Activated CD4-positive, alpha-beta memory T cell treated with anti-CD3 and anti-CD28 coated beads, Interleukin-2, amount 10 ng/mL, durations not matched to agents 7 days and 5 days (primary cell): ENCODE results near the gene RAD51B. TPM values are rescaled to one million over a fixed set of nuclear protein-coding genes. Genes with fewer than 3 reads are reported as not detected.

Experiments used
- CTCF ChIA-PET: fragments of 350-600 bp; sonication (Branson Sonifier 250); formaldehyde crosslinking; loops from one replicate; lab custom pipeline; 2021; ENCODE audit warnings: antibody characterized with exemption, inconsistent platforms; lab: Charles Lee
- POLR2A ChIA-PET: fragments of 350-600 bp; sonication (Branson Sonifier 250); formaldehyde crosslinking; loops from one replicate; lab custom pipeline; 2021; ENCODE audit warnings: antibody characterized with exemption; lab: Charles Lee
- DNase-seq: peaks from one replicate; pipeline ENCODE4 v3.0.0-alpha.2; 2020
- H3K27ac Mint-ChIP-seq: one replicate; pipeline ENCODE4 v1.8.0; 2021; ENCODE audit warnings: mild to moderate bottlenecking, mixed read lengths
- H3K27me3 Mint-ChIP-seq: one replicate; pipeline ENCODE4 v1.8.0; 2021; ENCODE audit warnings: mixed read lengths
- H3K36me3 Mint-ChIP-seq: one replicate; pipeline ENCODE4 v1.8.0; 2021; ENCODE audit warnings: low read depth, mixed read lengths
- H3K4me1 Mint-ChIP-seq: one replicate; pipeline ENCODE4 v1.8.0; 2021; ENCODE audit warnings: mixed read lengths
- H3K4me3 Mint-ChIP-seq: one replicate; pipeline ENCODE4 v1.8.0; 2021; ENCODE audit warnings: mild to moderate bottlenecking, mixed read lengths
- H3K9me3 Mint-ChIP-seq: one replicate; pipeline ENCODE4 v1.8.0; 2021; ENCODE audit warnings: mixed read lengths
- total RNA-seq, 2 experiments: library from RNA; stranded (reverse); gene quantifications; one replicate each; pipeline ENCODE4 v1.2.3, GENCODE V29; 2021

Gene RAD51B
- total RNA-seq, 2 experiments from 2014 or later, result 33.1 to 40.8 TPM

DNA sequence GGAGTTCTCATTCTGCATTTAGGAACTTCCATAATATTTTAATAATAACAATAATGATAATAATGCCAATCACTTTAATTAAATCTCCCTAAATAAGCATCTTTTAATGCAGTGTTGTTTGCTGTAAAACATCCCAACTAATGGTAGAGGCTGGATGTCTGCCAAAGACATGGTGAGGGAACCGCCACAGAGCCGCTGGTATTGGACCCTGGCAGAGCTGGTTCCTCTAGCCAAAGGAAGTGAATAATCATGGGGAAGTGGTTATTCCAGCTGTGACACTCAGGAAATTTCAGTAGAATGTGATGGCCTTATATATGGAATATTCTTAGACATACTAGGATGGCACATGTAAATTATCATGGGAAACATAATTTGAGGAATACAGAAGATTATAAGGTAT lies 490.0 kb downstream of the RAD51B start:
- POLR2A ChIA-PET, result no interaction called here
- Mint-ChIP-seq H3K27ac (no peak overlapping the region), H3K9me3 (no peaks in the 10 kb centered on the region), H3K4me1 (peaks cover 14% of the 10 kb centered on the region), H3K36me3 (peaks cover 4% of the 10 kb centered on the region), H3K4me3 (no peak overlapping the region), H3K27me3 (no peaks in the 10 kb centered on the region)
- no peak for DNase-seq
- CTCF ChIA-PET, result no interaction called here

DNA sequence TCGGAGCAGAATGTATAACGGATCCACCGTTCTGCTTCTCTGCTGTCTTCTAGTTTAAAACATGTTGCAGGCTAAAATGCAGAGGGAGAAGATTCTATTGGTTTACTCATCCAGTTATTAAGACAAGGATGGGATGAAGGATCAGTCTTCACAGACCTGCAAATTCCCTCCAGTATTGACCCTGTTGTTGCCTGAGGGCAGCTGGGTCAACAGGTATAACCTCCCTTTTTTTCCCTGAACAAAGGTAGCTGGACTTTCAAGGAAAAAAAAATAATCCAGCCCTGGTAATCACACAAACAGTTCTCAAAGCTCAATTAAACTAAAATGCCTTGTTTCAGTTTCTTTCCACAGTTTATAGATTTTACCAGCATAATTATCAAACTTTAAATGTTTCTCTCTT lies 492.7 kb downstream of the RAD51B start:
- CTCF ChIA-PET, result no interaction called here
- Mint-ChIP-seq H3K9me3 (no peaks in the 10 kb centered on the region), H3K4me1 (peaks cover 14% of the 10 kb centered on the region), H3K27me3 (no peaks in the 10 kb centered on the region), H3K27ac (no peak overlapping the region), H3K4me3 (no peak overlapping the region), H3K36me3 (peaks cover 4% of the 10 kb centered on the region)
- POLR2A ChIA-PET, result interaction anchor here (1.0 to 1.4 kb wide), 2 partner anchors 14 to 483 kb away, joined by 3 read pairs; no protein-coding TSS in a partner anchor
- no peak for DNase-seq

- Mint-ChIP-seq H3K36me3 (peaks cover 4% of the 10 kb centered on the region), H3K27me3 (no peaks in the 10 kb centered on the region), H3K27ac (no peak overlapping the region), H3K9me3 (no peaks in the 10 kb centered on the region), H3K4me1 (peaks cover 14% of the 10 kb centered on the region), H3K4me3 (no peak overlapping the region)
- DNase-seq, result no peak
- ChIA-PET CTCF (no interaction called here), POLR2A (interaction anchor here (1.0 to 1.4 kb wide), 2 partner anchors 15 to 482 kb away, joined by 3 read pairs; no protein-coding TSS in a partner anchor)
These were observed 493.5 kb downstream of the RAD51B start for GRCh38 chr14:68312884-68313610.

DNA sequence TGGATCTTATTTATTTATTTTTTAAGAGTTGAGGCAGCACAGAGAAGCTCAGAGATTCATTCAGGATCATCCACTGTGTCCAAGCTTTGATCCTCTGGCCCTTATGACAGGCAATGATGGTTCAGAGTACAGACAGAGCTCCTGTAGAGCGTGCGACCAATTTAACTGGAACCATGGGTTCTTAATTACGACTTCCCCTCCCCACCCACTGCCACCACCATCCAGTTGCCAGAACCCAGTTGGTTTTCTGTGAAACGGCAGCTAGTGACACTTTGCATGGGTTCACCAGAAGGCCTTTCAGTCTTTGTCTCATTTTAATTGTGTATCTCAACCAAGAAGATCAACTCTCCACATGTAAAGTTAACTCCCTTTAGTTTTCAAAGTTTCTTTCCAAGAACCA lies 495.1 kb downstream of the RAD51B start:
- Mint-ChIP-seq H3K27ac (no peak overlapping the region), H3K9me3 (no peaks in the 10 kb centered on the region), H3K36me3 (peaks cover 4% of the 10 kb centered on the region), H3K27me3 (no peaks in the 10 kb centered on the region), H3K4me1 (peaks cover 14% of the 10 kb centered on the region), H3K4me3 (no peak overlapping the region)
- ChIA-PET POLR2A (interaction anchor here (0.9 kb wide), 1 partner anchor 477 kb away, joined by 3 read pairs; no protein-coding TSS in a partner anchor), CTCF (no interaction called here)
- no peak for DNase-seq

GRCh38 chr14:68315081-68315480 lies 495.5 kb downstream of the RAD51B start:
- H3K4me1 Mint-ChIP-seq, result peaks cover 14% of the 10 kb centered on the region
- no peak overlapping the region for H3K27ac Mint-ChIP-seq
- H3K36me3 Mint-ChIP-seq, result peaks cover 4% of the 10 kb centered on the region
- no peaks in the 10 kb centered on the region for H3K9me3 Mint-ChIP-seq
- DNase-seq, result no peak
- ChIA-PET CTCF (no interaction called here), POLR2A (interaction anchor here (0.9 kb wide), 1 partner anchor 477 kb away, joined by 3 read pairs; no protein-coding TSS in a partner anchor)
- no peak overlapping the region for H3K4me3 Mint-ChIP-seq
- no peaks in the 10 kb centered on the region for H3K27me3 Mint-ChIP-seq

DNA sequence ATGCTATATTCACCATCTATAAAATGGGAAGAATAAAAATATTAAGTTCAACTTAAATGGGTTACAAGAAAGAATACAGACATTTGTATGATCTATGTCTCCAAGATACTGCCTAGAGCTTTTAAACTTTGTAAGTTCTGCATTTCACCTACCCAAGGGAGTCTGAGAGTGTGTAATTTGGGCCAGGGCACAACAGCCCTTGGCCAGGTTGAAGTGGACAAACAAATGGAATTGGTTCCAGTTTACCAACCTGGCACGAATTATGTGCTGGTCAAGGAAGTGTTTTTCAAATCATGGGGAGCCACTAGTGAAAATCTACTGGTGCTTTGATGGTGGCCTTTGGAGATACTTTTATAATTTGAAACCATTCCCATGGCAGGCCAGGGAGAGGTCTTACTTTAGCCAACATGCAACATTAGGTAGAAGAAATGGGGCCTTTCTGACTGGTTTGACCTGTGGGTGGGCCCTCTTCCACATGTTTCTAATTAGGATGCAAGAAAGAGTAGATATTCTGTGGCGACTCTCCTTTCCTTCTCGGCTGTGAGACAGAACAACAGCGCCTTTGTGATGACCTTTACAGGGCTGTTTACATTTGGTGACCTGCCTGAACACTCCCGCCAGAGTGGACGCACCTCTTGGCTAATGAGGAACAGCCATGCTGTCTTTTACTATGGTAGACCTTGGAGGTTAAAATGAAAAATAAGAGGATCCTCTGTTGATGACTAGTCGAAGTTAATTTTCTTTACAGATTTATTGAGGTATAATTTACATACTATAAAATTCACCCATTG lies 496.7 kb downstream of the RAD51B start:
- POLR2A ChIA-PET, result no interaction called here
- Mint-ChIP-seq H3K27me3 (no peaks in the 10 kb centered on the region), H3K4me1 (peaks cover 14% of the 10 kb centered on the region), H3K27ac (no peak overlapping the region), H3K4me3 (no peak overlapping the region), H3K9me3 (no peaks in the 10 kb centered on the region), H3K36me3 (peaks cover 4% of the 10 kb centered on the region)
- no peak for DNase-seq
- CTCF ChIA-PET, result no interaction called here

GRCh38 chr14:68317239-68317638 lies 497.7 kb downstream of the RAD51B start:
- H3K27ac Mint-ChIP-seq, result no peak overlapping the region
- DNase-seq, result no peak
- peaks cover 12% of the 10 kb centered on the region for H3K4me1 Mint-ChIP-seq
- H3K36me3 Mint-ChIP-seq, result peaks cover 4% of the 10 kb centered on the region
- H3K4me3 Mint-ChIP-seq, result no peak overlapping the region
- no peaks in the 10 kb centered on the region for H3K27me3 Mint-ChIP-seq
- ChIA-PET CTCF (interaction anchor here (0.7 kb wide), 1 partner anchor 434 kb away, joined by 4 read pairs; no protein-coding TSS in a partner anchor), POLR2A (no interaction called here)
- no peaks in the 10 kb centered on the region for H3K9me3 Mint-ChIP-seq

- H3K27ac Mint-ChIP-seq, result no peak overlapping the region
- POLR2A ChIA-PET, result no interaction called here
- peaks cover 2% of the 10 kb centered on the region for H3K36me3 Mint-ChIP-seq
- CTCF ChIA-PET, result no interaction called here
- peaks cover 2% of the 10 kb centered on the region for H3K4me1 Mint-ChIP-seq
- H3K9me3 Mint-ChIP-seq, result no peaks in the 10 kb centered on the region
- H3K4me3 Mint-ChIP-seq, result no peak overlapping the region
- H3K27me3 Mint-ChIP-seq, result no peaks in the 10 kb centered on the region
- DNase-seq, result no peak
These were observed 499.2 kb downstream of the RAD51B start for GRCh38 chr14:68318828-68319227.

- H3K27ac Mint-ChIP-seq, result no peak overlapping the region
- H3K4me1 Mint-ChIP-seq, result no peaks in the 10 kb centered on the region
- ChIA-PET CTCF (no interaction called here), POLR2A (no interaction called here)
- no peaks in the 10 kb centered on the region for H3K27me3 Mint-ChIP-seq
- H3K9me3 Mint-ChIP-seq, result no peaks in the 10 kb centered on the region
- no peak overlapping the region for H3K4me3 Mint-ChIP-seq
- no peak for DNase-seq
- H3K36me3 Mint-ChIP-seq, result no peaks in the 10 kb centered on the region
These were observed 500.9 kb downstream of the RAD51B start for GRCh38 chr14:68320495-68320894.

DNA sequence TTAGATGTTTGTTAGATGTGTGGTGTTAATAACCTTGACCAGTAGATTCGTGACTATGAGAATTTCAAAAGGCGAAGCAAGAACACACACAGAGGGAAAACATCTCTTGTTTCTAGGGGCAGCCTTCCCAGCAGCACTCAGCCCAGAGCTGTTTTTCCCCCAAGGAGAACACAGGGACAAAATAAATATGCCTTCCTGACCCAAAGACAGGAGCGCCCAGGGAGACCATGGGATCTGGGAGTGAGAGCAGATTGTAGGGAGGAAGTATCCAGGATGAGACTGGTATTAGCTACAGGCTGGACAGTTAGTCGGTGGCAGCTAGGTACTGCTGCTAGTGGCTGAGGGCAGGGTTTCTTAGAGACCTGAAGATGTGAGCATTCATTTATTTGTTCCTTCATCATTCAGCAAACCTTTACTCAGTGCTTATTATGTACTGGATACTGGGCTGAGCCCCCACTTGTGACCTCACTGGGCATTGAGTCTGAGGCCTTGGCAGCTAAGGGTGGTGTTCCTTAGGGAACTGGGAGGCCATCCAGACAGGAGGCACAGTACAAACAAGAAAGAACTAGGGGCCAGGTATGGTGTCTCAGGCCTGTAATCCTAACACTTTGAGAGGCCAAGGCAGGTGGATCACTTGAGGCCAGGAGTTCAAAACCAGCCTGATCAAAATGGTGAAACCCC lies 503.5 kb downstream of the RAD51B start:
- Mint-ChIP-seq H3K27ac (no peak overlapping the region), H3K9me3 (no peaks in the 10 kb centered on the region), H3K4me1 (no peaks in the 10 kb centered on the region), H3K27me3 (no peaks in the 10 kb centered on the region), H3K36me3 (no peaks in the 10 kb centered on the region), H3K4me3 (no peak overlapping the region)
- no peak for DNase-seq
- CTCF ChIA-PET, result no interaction called here
- POLR2A ChIA-PET, result interaction anchor here (1.5 kb wide), 1 partner anchor 493 kb away, joined by 4 read pairs; no protein-coding TSS in a partner anchor

- no peaks in the 10 kb centered on the region for H3K4me1 Mint-ChIP-seq
- POLR2A ChIA-PET, result no interaction called here
- DNase-seq, result no peak
- no peaks in the 10 kb centered on the region for H3K27me3 Mint-ChIP-seq
- H3K36me3 Mint-ChIP-seq, result no peaks in the 10 kb centered on the region
- CTCF ChIA-PET, result no interaction called here
- no peaks in the 10 kb centered on the region for H3K9me3 Mint-ChIP-seq
- H3K27ac Mint-ChIP-seq, result no peak overlapping the region
- no peak overlapping the region for H3K4me3 Mint-ChIP-seq
These were observed 505.8 kb downstream of the RAD51B start for GRCh38 chr14:68325267-68325807.

DNA sequence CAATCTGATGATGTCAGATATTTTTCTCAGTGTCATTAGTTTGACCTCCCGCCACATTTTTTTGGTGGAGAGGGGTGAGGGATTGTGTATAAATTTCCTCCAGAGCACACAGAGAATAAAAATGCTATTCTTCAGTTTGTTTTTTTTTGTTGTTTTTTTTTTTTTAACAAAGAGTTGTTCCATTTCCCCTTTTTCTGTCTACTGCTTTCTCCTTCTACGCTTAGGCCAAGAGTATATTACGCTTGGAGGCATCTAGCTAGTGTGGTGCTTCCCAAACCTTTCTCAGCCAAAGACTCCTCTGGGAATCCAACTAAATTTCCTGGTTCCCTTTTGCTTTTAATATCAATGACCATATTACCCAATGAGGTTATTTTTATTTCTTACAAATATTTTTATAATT lies 507.7 kb downstream of the RAD51B start:
- H3K4me3 Mint-ChIP-seq, result no peak overlapping the region
- no peaks in the 10 kb centered on the region for H3K27me3 Mint-ChIP-seq
- H3K4me1 Mint-ChIP-seq, result no peaks in the 10 kb centered on the region
- H3K36me3 Mint-ChIP-seq, result no peaks in the 10 kb centered on the region
- no peak for DNase-seq
- H3K9me3 Mint-ChIP-seq, result no peaks in the 10 kb centered on the region
- H3K27ac Mint-ChIP-seq, result no peak overlapping the region
- POLR2A ChIA-PET, result no interaction called here
- CTCF ChIA-PET, result interaction anchor here (0.7 kb wide), 1 partner anchor 70 kb away, joined by 5 read pairs; no protein-coding TSS in a partner anchor

DNA sequence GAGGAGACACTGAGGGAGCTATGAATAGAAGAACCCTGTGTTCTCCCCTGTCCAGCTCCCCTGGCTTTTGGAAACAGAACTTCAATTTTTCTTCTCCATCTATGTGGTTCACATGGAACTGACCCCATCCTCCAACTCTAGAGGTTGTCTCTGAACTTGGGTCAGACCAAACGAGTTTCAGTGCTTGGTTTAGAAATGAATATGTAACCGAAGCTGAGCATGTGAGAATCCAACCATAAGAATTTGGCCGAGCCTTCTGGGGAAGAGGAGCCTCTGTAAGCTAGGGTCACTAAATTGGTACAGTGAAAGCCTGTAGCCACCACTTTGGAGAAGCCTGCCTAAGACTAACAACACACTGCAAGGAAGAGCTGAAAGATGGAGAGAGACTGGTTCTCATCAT lies 508.9 kb downstream of the RAD51B start:
- CTCF ChIA-PET, result no interaction called here
- DNase-seq, result no peak

More for the DNA sequence above, 508.9 kb downstream of the RAD51B start:
- no peaks in the 10 kb centered on the region for H3K9me3 Mint-ChIP-seq
- no peaks in the 10 kb centered on the region for H3K4me1 Mint-ChIP-seq
- H3K27ac Mint-ChIP-seq, result no peak overlapping the region
- H3K36me3 Mint-ChIP-seq, result no peaks in the 10 kb centered on the region
- H3K4me3 Mint-ChIP-seq, result no peak overlapping the region
- no peaks in the 10 kb centered on the region for H3K27me3 Mint-ChIP-seq
- POLR2A ChIA-PET, result no interaction called here
